HCT116 (cell line): Measurements from ENCODE around the gene AMBRA1. TPM values are rescaled to one million over a fixed set of nuclear protein-coding genes. Genes with fewer than 3 reads are reported as not detected.

ENCODE experiments used
- ATAC-seq: fragments of 200-7000 bp; cut with Tn5 transposase; 2 replicates; pipeline ENCODE4 v1.9.1; 2020; ENCODE audit warnings: mild to moderate bottlenecking, moderate library complexity
- BruUV-seq: library from RNA; stranded (reverse); fragments of 400-500 nt; replicated peaks from 2 replicates; lab custom pipeline; 2021; lab: Mats Ljungman, UMichigan
- CTCF ChIA-PET: fragments of 300-600 bp; sonication (Branson Sonifier 250); formaldehyde crosslinking; loops from one replicate; lab custom pipeline; 2021; ENCODE audit warnings: antibody characterized with exemption; lab: Charles Lee
- POLR2A ChIA-PET: fragments of 300-600, 350-600 bp; sonication (Branson Sonifier 250); formaldehyde crosslinking; loops from one replicate; lab custom pipeline; 2021; ENCODE audit warnings: antibody characterized with exemption; lab: Charles Lee
- RAD21 ChIA-PET, 2 experiments: fragments of 300-600 bp; sonication (Branson Sonifier 250); formaldehyde crosslinking; loops; one replicate each; lab custom pipeline; 2023; ENCODE audit warnings: low total read pairs in 2 of 2; ENCODE audit not compliant: uncharacterized antibody in 2 of 2, unreplicated experiment in 2 of 2, low non-redundant PET in 1 of 2; lab: Charles Lee
- DNase-seq: peaks from one replicate; pipeline ENCODE4 v3.0.0-alpha.2; 2010; ENCODE audit warnings: low read depth, low spot score
- H2AFZ ChIP-seq: fragments of 200-600 bp; shearing (Covaris generic), sonication (generic); 2 replicates; pipeline ENCODE4 v1.6.1; 2017; ENCODE audit warnings: low read depth, mixed run types, mixed read lengths, antibody characterized with exemption, low read length; ENCODE audit not compliant: poor library complexity, severe bottlenecking
- H3K27ac ChIP-seq: 2 replicates; pipeline ENCODE4 v1.5.1; 2012; ENCODE audit warnings: low read depth, low read length
- H3K27me3 ChIP-seq: fragments of 200-600 bp; sonication (generic); 2 replicates; pipeline ENCODE4 v1.6.1; 2016; ENCODE audit warnings: mixed run types, low read length, mixed read lengths; ENCODE audit not compliant: insufficient read depth
- H3K36me3 ChIP-seq, 2 experiments: fragments of 200-500 bp in 1 of 2; fragments of 200-600 bp in 1 of 2; sonication (Bioruptor generic) in 1 of 2; sonication (generic) in 1 of 2; 2 replicates each; pipeline versions ENCODE4 v1.5.1 to v1.6.1; 2014 to 2016; ENCODE audit warnings: low read length in 2 of 2, inconsistent platforms in 1 of 2, mixed read lengths in 1 of 2, mixed run types in 1 of 2; ENCODE audit not compliant: insufficient read depth in 2 of 2, control insufficient read depth in 1 of 2
- H3K4me1 ChIP-seq, 2 experiments: fragments of 200-600 bp in 1 of 2; sonication (generic) in 1 of 2; 2 replicates each; pipeline versions ENCODE4 v1.5.1 to v1.6.1; 2012 to 2017; ENCODE audit warnings: low read length in 2 of 2, inconsistent platforms in 1 of 2, mild to moderate bottlenecking in 1 of 2, mixed read lengths in 1 of 2, mixed run types in 1 of 2, moderate library complexity in 1 of 2; ENCODE audit not compliant: insufficient read depth in 2 of 2, control insufficient read depth in 1 of 2
- H3K4me2 ChIP-seq: fragments of 200-600 bp; sonication (generic); 2 replicates; pipeline ENCODE4 v1.6.1; 2017; ENCODE audit warnings: mixed run types, low read length, mixed read lengths
- H3K4me3 ChIP-seq, 2 experiments: fragments of 200-600 bp in 1 of 2; sonication (generic) in 1 of 2; replicated peaks in 1 of 2; 2 replicates each; pipeline ENCODE4 v1.5.1; 2011 to 2016; ENCODE audit warnings: low read length in 2 of 2, control low read depth in 1 of 2, low read depth in 1 of 2, mild to moderate bottlenecking in 1 of 2, mixed read lengths in 1 of 2, mixed run types in 1 of 2
- H3K79me2 ChIP-seq: fragments of 200-600 bp; sonication (generic); 2 replicates; pipeline ENCODE4 v1.6.1; 2017; ENCODE audit warnings: mild to moderate bottlenecking, mixed run types, low read length, moderate library complexity, mixed read lengths; ENCODE audit not compliant: insufficient read depth
- H3K9ac ChIP-seq: fragments of 200-600 bp; sonication (generic); 2 replicates; pipeline ENCODE4 v1.6.1; 2016; ENCODE audit warnings: low read length, mixed read lengths
- H3K9me2 ChIP-seq: fragments of 200-600 bp; sonication (generic), shearing (Covaris generic); 2 replicates; pipeline ENCODE4 v1.6.1; 2017; ENCODE audit warnings: mixed run types, mild to moderate bottlenecking, moderate library complexity; ENCODE audit not compliant: insufficient read depth
- H3K9me3 ChIP-seq, 2 experiments: fragments of 200-500 bp in 1 of 2; fragments of 200-600 bp in 1 of 2; sonication (Bioruptor generic) in 1 of 2; sonication (generic) in 1 of 2; 2 replicates each; pipeline ENCODE4 v1.6.1; 2014 to 2017; ENCODE audit warnings: low read length in 2 of 2, mixed read lengths in 2 of 2, inconsistent platforms in 1 of 2, low read depth in 1 of 2, mild to moderate bottlenecking in 1 of 2, mixed run types in 1 of 2, moderate library complexity in 1 of 2; ENCODE audit not compliant: control insufficient read depth in 1 of 2, insufficient read depth in 1 of 2
- H4K20me1 ChIP-seq: fragments of 200-600 bp; sonication (generic), shearing (Covaris generic); 2 replicates; pipeline ENCODE4 v1.6.1; 2017; ENCODE audit warnings: mixed run types, mild to moderate bottlenecking, moderate library complexity; ENCODE audit not compliant: insufficient read depth
- EGR1 ChIP-seq: IDR thresholded peaks from 2 replicates; pipeline ENCODE4 v1.6.1; 2012; ENCODE audit warnings: low read depth
- JUND ChIP-seq: IDR thresholded peaks from 2 replicates; pipeline ENCODE4 v1.6.1; 2012
- POLR2A ChIP-seq: IDR thresholded peaks from 2 replicates; pipeline ENCODE4 v1.7.0; 2011; ENCODE audit warnings: borderline replicate concordance; ENCODE audit not compliant: insufficient read depth, insufficient read length; ENCODE audit errors: extremely low read depth
- POLR2AphosphoS5 ChIP-seq: IDR thresholded peaks from 2 replicates; pipeline ENCODE4 v1.6.1; 2011; ENCODE audit warnings: mild to moderate bottlenecking, low read depth, low read length, moderate library complexity
- REST ChIP-seq: IDR thresholded peaks from 2 replicates; pipeline ENCODE4 v1.6.1; 2012; ENCODE audit warnings: low read depth
- SIN3A ChIP-seq: IDR thresholded peaks from 2 replicates; pipeline ENCODE4 v1.6.1; 2012; ENCODE audit warnings: low read depth
- SP1 ChIP-seq: IDR thresholded peaks from 2 replicates; pipeline ENCODE4 v1.6.1; 2012; ENCODE audit warnings: low read depth
- SRF ChIP-seq: IDR thresholded peaks from 2 replicates; pipeline ENCODE4 v1.6.1; 2012; ENCODE audit warnings: low read depth
- intact Hi-C: fragments of 100-400 bp; cut with micrococcal nuclease; formaldehyde crosslinking; loops from 2 replicates; pipeline ENCODE4 v1.10.0; 2022
- total RNA-seq: library from RNA; stranded (reverse); gene quantifications from one replicate; pipeline ENCODE4 v1.2.1, GENCODE V29; 2021; ENCODE audit not compliant: unreplicated experiment
- TF ChIP-seq, protein P1 (sequence below), 3 experiments: fragments of 200-600 bp in 1 of 3; sonication (generic) in 1 of 3; IDR thresholded peaks in 2 of 3; conservative IDR thresholded peaks in 1 of 3; 2 replicates each; pipeline ENCODE4 v1.5.1; 2012 to 2017; ENCODE audit warnings: low read depth in 2 of 3, low read length in 2 of 3, antibody characterized with exemption in 1 of 3, borderline replicate concordance in 1 of 3, control low read depth in 1 of 3, mild to moderate bottlenecking in 1 of 3, mixed read lengths in 1 of 3, mixed run types in 1 of 3, moderate library complexity in 1 of 3; ENCODE audit not compliant: insufficient read depth in 1 of 3

Gene AMBRA1
- total RNA-seq, 1 experiment from 2014 or later = 22.7 TPM

DNA sequence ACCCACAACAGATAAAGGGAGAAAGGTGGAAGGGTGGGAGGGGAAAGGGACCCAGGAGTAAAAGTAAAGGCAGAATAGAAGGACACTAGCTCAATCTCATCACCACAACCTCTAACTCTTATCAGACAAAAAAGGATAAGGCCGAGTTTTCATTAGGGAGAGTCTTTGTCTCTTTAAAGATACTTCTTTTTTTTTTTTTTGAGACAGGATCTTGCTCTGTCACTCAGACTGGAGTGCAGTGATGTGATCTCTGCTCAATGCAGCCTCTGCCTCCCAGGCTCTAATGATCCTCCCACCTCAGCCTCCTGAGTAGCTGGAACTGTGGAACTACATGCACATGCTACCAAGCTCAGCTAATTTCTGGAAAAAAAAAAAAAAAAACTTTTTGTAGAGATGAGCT lies 116.7 kb downstream of the AMBRA1 start:
- no peaks in the 10 kb centered on the region for H3K27me3 ChIP-seq
- H3K9me3 ChIP-seq = no peaks in the 10 kb centered on the region
- DNase-seq (no peak), ATAC-seq (no peak)
- no peak overlapping the region for H3K4me3 ChIP-seq
- H3K79me2 ChIP-seq = no peaks in the 10 kb centered on the region; the same call in 1 of the 2 replicates
- ChIA-PET RAD21 (no interaction called here), POLR2A (interaction anchor here (0.7 kb wide), 1 partner anchor 51 kb away, joined by 4 read pairs; no protein-coding TSS in a partner anchor), CTCF (interaction anchor here (1.2 to 1.3 kb wide), 2 partner anchors 13 to 52 kb away, joined by 4 to 6 read pairs; no protein-coding TSS in a partner anchor)
- no peak for TF ChIP-seq SRF
- no peak for TF ChIP-seq JUND
- TF ChIP-seq SIN3A = no peak
- no peak for TF ChIP-seq EGR1
- no peak for TF ChIP-seq POLR2AphosphoS5
- TF ChIP-seq, protein P1, sequence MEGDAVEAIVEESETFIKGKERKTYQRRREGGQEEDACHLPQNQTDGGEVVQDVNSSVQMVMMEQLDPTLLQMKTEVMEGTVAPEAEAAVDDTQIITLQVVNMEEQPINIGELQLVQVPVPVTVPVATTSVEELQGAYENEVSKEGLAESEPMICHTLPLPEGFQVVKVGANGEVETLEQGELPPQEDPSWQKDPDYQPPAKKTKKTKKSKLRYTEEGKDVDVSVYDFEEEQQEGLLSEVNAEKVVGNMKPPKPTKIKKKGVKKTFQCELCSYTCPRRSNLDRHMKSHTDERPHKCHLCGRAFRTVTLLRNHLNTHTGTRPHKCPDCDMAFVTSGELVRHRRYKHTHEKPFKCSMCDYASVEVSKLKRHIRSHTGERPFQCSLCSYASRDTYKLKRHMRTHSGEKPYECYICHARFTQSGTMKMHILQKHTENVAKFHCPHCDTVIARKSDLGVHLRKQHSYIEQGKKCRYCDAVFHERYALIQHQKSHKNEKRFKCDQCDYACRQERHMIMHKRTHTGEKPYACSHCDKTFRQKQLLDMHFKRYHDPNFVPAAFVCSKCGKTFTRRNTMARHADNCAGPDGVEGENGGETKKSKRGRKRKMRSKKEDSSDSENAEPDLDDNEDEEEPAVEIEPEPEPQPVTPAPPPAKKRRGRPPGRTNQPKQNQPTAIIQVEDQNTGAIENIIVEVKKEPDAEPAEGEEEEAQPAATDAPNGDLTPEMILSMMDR (IDR thresholded peaks at IDR 0.05 in 2 of 3, conservative IDR thresholded peaks at IDR 0.05 in 1 of 3; ENCODE audit: borderline replicate concordance in 1 of 3, insufficient read depth in 1 of 3, low read depth in 2 of 3, low read length in 2 of 3) = no peak
- TF ChIP-seq REST = no peak
- TF ChIP-seq SP1 = no peak
- no peak for TF ChIP-seq POLR2A
- H4K20me1 ChIP-seq = peaks cover 10% of the 10 kb centered on the region; the same call in 1 of the 2 replicates
- BruUV-seq = no TSS peak
- no peak overlapping the region for H2AFZ ChIP-seq
- H3K9me2 ChIP-seq = no peaks in the 10 kb centered on the region
- H3K4me1 ChIP-seq = peaks cover 3 to 26% of the 10 kb centered on the region in 2 experiments; a peak in 3 of 4 replicates
- no peak overlapping the region for H3K4me2 ChIP-seq
- H3K9ac ChIP-seq = no peak overlapping the region
- H3K27ac ChIP-seq = no peak overlapping the region
- intact Hi-C loops = no loop called here
- H3K36me3 ChIP-seq = no peaks in the 10 kb centered on the region
